Retinal pigment epithelial cell (primary cell): Measurements from ENCODE around the gene INPP4B.

Experiments used
- DNase-seq: peaks from one replicate; pipeline ENCODE4 v3.0.0-alpha.2; 2010; ENCODE audit warnings: low read depth
- H3K4me3 ChIP-seq: 2 replicates; pipeline ENCODE4 v1.5.1; 2011; ENCODE audit warnings: mild to moderate bottlenecking, low read length, control low read depth, moderate library complexity
- CTCF ChIP-seq: conservative IDR thresholded peaks from 2 replicates; pipeline ENCODE4 v1.5.1; 2011; ENCODE audit warnings: low read depth, low read length, control low read depth, inconsistent platforms

Gene INPP4B

GRCh38 chr4:142549726-142550463, 296.2 kb downstream of the INPP4B start:
- no peak overlapping the region for H3K4me3 ChIP-seq
- peak; percentile 79 for DNase-seq
- no peak for TF ChIP-seq CTCF

GRCh38 chr4:142549248-142549647, 296.9 kb downstream of the INPP4B start:
- TF ChIP-seq CTCF: no peak
- no peak for DNase-seq
- no peak overlapping the region for H3K4me3 ChIP-seq

GRCh38 chr4:142548491-142548890, 297.6 kb downstream of the INPP4B start:
- H3K4me3 ChIP-seq: no peak overlapping the region
- no peak for TF ChIP-seq CTCF
- DNase-seq: no peak

GRCh38 chr4:142547974-142548373, 298.1 kb downstream of the INPP4B start:
- TF ChIP-seq CTCF: no peak
- DNase-seq: no peak
- no peak overlapping the region for H3K4me3 ChIP-seq

- no peak for DNase-seq
- no peak overlapping the region for H3K4me3 ChIP-seq
- TF ChIP-seq CTCF: no peak
Observed at GRCh38 chr4:142544594-142544993, 301.5 kb downstream of the INPP4B start.

GRCh38 chr4:142544039-142544438, 302.1 kb downstream of the INPP4B start:
- no peak overlapping the region for H3K4me3 ChIP-seq
- no peak for DNase-seq
- no peak for TF ChIP-seq CTCF

GRCh38 chr4:142540483-142540804, 305.7 kb downstream of the INPP4B start:
- no peak for TF ChIP-seq CTCF
- no peak overlapping the region for H3K4me3 ChIP-seq
- no peak for DNase-seq
